Loucy (cell line): ENCODE data around the gene MYADML2.

ENCODE experiments used
- CTCF ChIP-seq: fragments of 200-600 bp; sonication (generic); conservative IDR thresholded peaks from 2 replicates; pipeline ENCODE4 v1.5.1; 2014; ENCODE audit warnings: mild to moderate bottlenecking, antibody characterized with exemption, low read length
- EZH2phosphoT487 ChIP-seq: fragments of 200-600 bp; IDR thresholded peaks from 2 replicates; pipeline ENCODE4 v1.6.1; 2018; ENCODE audit warnings: antibody characterized with exemption, mild to moderate bottlenecking, moderate library complexity, borderline replicate concordance

DNA sequence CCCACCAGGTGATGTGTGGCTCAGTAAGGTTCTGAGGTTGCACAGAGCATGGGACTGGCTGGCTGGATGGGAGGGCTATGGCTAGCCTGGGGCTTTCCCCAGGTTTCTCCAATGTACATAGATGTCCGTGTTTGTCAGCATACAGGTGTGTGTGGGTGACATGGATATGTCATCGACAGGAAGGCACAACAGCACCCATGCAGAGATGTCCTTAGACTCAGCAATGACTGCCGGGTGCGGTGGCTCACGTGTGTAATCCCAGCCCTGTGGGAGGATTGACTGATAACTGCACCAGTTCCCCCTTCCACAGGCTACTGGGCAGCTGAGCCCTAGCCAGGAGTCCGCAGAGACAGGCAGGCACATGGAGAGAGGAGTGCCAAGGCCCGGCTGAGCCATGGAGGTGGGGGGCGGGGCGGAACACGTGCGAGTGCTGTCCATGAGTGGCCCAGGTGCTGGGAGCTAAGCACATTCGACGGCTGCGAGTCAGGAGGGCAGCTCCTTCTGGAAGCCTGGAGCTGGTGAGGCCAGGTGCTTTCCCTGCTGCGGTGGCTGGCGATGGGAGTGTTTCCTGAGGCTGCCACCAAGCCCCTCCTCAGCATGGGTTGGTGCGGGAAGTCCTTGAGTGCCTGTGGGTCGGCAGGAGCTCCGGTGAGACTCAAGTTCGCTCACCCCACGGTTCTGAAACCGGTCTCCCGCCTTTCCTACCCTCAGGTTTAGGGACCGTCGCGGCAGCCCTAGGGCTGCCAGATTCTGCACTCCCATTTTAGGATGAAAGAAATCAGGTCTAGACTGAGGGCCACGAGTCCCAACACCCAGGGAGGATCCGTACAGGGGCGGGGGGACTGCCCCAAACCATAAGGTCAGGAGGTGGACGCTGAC lies 29.5 kb upstream of the MYADML2 start:
- no peak for TF ChIP-seq CTCF
- no peak for TF ChIP-seq EZH2phosphoT487
